T1000 (cell line): ENCODE results near the gene LRRC42.

Experiments
- DNase-seq: peaks from one replicate; lab custom pipeline; 2025; ENCODE audit warnings: mixed read lengths; lab: John Stamatoyannopoulos, UW

The LRRC42 gene

DNA sequence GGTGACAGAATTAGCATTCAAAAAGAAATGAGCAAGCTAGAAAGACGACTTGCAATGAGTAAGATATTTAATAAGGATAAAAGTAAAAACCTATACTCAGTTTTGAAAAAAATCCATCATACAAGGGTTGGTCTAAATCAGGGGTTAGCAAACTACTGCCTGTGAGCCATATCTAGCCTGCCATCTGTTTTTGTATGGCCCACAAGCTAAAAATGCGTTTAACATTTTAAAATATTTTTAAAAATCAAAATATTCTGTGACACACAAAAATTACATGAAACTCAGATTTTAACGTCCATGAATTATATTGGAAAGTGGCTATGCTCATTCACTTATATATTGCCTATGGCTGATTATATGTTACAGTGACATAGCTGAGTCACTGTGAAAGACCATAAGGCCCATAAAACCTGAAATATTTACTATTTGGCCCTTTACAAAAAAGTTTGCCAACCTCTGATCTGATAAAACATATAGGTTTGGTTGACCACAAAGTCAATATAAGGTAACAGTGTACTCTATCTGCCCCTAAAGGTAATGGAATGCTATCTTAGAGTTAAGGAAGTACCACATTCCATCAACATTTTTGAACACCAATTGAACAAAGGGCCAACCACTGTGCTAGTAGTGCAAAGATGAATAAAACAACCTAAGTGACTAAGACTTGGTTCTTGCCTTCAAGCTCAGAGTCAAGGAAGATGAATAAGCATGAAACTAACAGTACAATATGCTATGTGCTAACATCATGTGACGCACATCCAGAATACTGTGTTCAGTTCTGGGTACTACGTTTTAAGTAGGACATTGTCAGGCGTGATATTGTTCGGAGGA, 3.8 kb upstream of the LRRC42 start:
- DNase-seq: no peak

DNA sequence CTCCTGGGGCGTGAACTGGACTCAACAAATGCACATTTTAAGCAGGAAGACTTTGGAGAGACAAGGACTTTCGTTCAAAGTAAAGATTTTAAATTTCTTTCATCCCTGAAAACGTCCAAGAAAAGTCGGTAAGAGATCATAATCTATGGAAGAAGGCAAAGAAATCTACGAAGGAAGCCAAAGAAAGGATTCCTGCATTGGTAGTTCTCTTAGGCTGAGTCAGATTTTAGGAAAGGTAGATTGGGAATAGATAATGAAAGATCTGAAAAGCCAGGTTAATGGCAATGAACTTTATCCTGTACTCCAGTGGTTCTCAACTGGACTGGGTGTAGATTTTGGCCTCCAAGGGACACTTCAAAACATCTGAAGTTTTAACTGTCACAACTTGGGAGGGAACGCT, 3.1 kb upstream of the LRRC42 start:
- DNase-seq: no peak

DNA sequence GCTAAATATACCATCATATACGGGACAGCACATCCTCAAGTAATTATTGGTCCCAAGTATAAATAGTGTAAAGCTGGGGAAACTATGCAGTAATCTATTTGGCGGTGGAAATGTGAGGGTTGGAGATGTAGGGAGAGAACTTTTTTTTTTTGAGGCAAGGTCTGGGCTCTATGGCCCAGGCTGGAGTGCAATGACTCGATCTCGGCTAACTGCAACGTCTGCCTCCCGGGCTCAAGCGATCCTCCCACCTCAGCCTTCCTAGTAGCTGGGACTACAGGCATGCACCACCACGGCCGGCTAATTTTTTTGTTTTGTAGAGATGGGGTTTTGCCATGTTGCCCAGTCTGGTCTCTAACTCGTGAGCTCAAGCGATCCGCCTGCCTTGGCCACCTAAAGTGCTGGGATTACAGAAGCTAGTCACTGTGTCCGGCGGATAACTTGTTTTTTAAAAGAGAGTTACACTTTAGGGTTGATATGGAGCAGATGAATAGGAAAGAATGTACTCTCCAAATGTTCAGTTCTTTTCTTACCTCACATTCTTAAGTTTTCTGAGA, 2.6 kb upstream of the LRRC42 start:
- no peak for DNase-seq

DNA sequence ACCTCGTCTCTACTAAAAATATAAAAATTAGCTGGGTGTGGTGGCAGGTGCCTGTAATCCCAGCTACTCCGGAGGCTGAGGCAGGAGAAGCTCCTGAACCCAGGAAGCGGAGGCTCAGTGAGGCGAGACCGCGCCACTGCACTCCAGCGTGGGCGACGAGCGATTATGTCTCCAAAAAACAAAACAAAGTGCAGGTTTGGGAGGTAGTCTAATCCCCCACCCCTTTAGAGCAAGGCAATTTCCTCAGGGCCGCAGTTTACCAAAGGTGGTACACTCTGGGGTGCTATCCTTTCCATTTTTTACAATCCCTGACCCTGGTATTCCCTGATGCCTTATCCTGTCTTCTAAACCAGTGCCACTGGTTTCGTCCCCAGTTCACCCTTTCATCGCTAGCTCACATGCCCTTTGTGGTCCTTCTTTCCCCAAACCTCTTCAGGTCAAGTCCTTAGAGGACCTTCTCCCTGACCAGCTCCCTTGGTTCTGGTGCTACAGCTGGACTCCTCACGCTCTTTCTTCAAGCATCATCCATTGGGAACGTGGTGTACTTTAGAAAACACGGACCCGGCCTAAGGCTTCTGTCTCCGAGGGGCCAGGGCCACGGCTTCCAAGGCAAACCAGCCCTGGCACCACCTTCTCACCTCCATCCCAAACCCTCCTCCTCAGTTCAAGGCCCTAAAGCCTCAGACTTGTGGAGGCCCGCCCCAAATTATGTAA, 1.5 kb upstream of the LRRC42 start:
- DNase-seq: no peak

DNA sequence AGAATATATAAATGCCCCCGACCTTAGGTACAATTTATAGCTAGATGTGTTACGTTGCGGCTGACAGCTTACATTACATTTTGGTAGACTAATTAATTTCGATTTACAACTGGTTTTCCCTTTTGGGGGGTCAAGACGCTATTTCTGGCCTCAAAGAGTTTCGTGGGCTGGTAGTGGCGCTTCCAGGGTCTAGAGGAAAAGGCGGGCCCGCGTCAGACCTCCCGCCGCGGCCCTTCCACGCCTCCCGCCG, 1.0 kb upstream of the LRRC42 start:
- no peak for DNase-seq

DNA sequence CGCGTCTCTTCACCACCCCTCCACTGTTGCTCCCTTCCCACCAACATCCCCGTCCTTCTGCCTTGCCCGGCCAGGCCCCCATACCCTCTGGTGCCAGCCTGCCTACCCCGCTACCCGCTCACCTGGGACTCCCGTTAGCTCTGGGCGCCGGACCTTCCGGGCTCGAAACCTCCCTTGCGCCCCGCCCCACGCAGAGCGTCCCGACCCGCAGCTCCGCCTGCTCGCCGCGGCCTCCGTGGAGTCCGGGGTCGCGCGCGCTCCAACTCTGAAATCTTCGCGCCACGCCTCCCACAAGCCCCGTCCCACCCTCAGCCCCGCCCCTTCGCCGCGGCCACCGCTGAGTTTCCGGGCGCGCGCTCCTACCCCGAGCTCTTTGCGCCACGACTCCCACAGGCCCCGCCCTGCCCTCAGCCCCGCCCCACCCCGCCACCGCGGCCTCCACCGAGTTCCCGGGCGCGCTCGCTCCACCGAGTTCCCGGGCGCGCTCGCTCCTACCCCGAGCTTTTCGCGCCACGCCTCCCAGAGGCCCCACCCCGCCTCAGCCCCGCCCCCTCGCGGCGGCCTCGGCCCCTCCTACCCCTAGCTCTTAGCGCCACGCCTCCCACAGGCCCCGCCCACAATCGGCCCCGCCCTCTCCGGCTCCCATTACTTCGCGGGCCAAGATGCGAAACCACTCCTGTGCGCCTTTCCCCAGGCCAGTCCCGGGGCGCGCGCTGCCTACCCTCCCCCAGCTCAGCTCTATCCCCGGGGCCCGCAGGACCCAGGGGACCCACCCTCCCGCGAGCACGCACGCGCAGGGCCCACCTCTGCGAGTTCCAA, 508 bp upstream of the LRRC42 start, which contains the start of gene IFT25:
TSS of gene IFT25 (minus strand) at position 267 of the 819 bp plus-strand sequence. CDS start 5,617 bp downstream, outside the sequence.
- peak; percentile 98 for DNase-seq

DNA sequence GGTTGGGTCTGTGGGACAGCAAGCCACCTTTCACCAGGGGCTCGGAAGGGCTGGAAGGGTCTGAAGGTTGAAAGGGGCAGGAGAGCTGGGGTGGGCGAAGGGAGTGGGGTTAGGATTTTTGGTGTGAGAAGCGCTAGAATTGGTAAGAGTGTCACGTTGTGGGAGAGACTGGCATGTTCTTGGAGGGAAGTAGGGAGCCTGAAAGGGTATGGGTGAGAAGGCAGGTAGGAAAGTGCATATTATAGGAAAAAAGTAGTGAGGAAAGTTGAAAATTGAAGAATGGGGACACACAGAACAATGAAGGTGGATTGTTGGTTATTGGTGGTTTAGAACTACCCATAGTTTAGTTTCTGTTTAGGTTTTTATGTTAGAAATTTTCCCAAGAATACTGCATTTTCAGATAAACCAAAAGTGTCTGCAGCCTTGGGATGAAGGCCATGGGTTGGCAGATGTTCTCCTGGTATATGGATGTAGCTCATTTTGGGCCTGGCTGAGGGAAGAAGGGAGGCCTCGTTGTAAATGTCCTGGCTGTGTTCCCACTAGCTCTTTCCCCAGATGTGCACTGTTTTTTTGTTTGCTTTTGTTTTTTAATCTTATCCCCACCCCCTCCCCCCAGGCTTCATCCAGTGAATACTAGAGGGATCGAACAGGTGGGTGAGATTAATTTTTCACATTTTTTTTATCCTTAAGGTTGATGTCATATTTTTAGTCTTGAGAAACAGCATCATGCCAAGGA, 1.2 kb downstream of the LRRC42 start:
- no peak for DNase-seq

DNA sequence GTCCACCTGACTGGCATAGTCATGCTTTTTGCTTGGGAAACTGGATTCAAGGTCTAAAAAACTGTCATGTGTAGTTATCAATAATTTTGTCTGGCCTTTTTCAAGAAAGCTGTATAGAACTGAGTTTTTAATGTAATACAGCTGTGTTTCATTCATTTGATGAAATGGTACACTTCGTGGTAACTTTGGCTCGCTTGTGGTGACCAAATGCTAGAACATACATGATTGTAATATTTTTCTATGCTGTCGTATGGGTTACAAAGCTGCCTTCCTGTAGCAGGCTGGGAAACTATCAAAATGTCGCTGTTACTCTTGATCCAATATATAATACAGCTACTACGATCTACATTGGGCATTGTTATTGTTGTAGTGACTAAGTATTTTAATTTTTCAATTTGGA, 2.1 kb downstream of the LRRC42 start:
- DNase-seq: no peak

DNA sequence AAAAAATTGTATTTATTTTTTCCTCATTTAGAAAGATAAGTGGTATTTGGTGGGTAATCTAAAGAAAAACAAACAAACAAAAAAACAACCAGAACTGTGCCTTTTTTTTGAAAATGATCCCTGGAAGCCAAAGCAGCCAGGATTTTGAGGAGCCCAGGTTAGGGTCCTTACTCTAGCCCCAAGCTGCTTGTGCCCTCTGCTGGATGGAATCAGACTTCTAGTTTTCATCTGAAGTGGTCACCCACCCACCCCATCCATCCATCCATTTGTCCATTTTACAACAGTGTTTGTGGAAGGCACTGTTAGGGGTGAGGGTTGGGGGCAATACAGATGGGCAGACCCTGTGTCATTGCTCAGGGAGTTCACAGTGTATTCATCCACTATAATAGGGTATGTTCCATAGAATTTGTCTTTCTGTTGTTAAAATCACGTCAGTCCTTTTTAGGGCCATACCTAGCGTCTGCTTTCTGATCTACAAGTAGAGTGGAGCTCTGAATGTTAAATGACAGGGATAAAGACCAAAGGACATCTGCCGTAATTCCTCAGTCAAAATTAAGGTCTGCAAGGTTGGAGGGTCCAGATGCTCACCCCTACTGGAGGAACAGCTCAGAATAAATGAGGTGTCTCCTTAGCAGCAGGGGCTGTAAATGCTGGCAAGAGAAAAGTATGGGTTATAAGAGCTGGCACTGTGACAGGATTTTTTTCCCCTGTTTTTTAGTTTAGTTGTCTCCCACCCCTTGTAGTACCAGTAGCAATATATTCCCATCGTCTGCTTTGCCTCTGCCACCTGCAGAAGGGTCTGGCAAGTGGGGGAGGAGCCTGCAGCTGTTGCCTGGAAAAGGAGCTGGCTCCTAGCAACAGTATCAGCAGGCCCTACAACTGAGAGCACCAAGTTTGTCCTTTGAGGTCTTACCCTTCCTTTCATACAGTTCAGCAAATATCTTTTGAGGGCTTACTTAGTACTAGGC, 3.2 kb downstream of the LRRC42 start:
- no peak for DNase-seq

DNA sequence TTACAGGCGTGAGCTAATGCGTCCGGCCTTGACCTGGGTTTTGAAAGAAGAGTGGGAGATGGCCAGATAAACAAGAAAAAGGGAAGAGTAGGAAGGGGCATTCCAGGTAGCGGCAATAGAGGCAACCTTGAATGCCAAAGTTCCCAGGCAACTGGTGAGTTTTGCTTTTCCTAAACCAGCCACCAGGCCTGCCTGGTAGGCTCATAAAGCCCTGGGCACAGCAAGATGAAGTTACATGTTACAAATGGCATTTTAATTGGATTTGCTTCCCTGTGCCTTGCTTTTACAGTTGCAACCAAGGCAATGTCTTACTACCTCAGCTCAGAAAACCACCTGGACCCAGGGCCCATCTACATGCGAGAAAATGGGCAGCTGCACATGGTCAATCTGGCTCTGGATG, 5.5 kb downstream of the LRRC42 start:
- no peak for DNase-seq

DNA sequence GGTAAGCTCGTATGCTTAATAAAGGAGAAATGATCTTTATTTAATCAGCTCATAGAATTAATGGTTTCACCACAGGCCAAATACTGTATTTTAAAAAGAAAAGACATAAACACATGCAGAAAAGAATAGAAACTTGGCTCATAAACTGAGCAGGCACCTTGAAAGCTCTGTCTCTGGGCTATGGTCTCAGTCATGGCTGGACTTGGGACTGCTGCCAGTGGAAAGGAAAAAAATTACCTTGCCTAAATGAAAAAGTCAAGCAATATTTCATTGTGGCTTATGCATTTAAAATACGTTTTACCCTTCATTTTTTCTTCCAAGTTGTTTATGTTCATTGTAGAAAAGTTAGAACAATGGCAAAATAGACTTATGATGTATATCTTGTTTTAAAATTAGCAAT, 8.0 kb downstream of the LRRC42 start:
- DNase-seq: no peak

DNA sequence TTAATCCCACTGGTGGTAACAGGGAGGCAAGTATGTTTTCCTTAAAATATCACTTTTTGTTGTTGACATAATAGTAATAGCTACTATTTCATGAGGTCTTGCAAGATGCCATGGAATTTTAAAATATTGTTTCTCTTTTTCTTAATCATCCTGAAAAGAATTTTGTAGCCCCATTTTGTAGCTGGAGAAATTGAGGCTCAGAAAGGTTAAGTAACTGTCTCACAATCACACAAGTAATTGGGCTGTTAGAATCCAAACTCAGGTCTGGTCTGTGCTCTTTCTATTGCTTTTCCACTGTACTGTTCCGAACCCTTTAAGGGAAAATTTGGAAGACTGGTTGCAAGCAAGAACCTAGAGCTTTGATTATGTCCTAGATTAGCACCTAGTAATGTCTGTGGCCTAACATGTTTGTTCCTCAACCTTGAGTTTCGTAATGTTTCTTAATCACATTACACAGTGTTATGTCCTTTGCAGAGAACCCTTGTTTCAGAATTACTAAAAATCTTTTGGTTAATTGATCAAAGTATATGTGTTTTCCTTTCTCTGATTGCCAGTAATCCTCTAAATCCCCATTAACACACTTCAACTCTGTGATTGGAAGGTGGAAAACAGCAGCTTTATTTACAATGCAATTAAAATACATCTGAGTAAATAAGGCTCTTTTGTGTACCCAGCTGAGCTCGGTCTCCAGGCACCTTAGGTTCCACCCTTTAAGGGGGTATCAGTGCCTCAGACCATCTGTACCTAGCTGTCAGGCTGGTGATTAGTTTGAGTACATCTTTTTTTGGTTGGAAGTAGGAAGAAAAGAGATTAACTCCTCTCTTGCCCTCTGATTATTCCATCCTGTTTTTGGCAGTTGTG, 10.4 kb downstream of the LRRC42 start:
- DNase-seq: no peak

DNA sequence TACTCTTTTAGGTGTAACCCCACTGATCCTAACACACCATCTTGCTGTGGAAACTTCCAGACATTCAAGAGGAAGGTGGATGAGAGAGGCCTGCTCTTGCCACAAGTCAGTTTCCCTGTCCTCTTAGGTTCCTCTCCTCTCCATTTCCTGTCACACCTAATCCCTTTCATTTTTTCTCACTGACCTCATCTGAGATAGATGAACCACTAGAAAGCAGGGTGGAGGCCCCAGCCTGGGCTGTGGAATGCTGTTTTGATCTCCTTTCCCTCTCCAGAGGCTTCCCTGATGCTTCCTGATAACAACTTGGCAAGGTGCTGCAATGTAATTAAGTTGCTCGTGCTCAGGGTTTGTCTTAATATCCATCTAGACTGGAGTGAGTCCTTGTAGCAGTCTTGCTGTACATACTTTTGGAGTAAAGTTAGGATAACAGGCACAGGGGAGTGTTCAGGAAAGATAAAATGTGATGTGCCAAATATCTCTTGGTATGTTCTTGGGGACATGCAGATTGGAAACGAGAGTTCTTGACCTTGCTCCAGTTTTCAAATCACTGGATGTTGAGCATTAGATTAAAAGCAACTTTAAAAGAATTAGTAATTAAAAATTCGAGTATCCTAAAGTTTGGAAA, 11.2 kb downstream of the LRRC42 start:
- no peak for DNase-seq

DNA sequence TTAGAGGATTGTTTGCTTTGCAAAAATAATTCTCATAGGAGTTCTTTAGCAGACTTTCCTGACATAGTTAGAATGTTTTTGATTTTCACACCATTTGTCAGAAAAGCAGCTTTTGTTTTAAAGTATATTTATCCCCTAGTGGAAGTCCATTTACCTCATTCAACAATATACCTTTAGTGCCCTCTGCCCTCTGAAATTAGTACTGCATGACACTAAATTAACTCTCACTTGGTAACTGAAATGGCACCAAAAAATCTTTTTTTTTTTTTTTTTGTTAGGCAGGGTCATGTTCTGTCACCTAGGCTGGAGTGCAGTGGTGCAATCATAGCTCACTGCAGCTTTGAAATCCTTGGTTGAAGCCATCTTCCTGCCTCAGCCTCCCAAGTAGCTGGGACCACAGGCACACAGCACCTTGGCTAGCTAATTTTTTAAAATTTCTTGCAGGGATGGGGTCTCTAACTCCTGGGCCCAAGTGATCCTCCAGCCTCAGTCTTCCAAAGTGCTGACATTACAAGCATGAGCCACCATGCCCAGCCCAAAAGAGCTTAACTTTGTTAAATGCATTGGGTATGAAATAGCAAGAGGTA, 13.6 kb downstream of the LRRC42 start:
- DNase-seq: no peak

DNA sequence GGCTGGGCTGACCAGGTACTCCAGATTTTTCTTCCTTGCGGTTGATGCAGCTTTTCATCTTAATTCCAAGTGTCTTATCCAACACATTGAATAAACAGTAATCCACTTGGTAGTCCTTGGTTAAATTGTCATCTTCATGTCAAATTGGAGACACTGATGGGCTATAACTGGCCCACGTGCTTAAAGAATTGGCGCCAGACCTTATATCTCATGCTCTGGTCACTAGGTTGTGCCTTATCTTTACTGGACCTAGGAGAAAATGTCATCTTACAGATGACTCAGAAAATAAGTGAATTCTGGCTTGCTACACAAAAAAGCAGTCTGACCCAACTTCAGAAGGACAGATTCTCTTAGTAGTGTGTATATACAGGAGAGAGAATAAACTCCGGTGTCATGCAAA, 16.2 kb downstream of the LRRC42 start:
- no peak for DNase-seq

DNA sequence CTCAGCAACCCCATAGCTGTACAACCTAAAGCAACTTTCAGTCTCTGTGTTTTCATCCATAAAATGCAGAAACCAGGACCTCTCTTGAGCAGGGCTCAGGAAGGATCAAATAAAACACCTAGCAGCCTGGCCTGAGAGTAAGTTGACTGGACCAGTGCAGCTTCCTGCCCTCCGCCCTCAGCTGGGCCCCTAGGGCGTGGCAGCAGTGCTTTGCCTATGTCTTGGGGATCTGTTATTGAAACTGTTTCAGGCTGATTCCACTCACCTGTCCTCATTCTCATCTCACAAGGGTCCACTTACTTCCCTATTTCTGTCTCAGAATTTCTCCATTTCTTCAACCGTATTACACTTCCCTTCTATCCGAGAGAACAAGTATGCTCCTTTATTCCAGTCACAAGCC, 17.3 kb downstream of the LRRC42 start:
- DNase-seq: no peak

DNA sequence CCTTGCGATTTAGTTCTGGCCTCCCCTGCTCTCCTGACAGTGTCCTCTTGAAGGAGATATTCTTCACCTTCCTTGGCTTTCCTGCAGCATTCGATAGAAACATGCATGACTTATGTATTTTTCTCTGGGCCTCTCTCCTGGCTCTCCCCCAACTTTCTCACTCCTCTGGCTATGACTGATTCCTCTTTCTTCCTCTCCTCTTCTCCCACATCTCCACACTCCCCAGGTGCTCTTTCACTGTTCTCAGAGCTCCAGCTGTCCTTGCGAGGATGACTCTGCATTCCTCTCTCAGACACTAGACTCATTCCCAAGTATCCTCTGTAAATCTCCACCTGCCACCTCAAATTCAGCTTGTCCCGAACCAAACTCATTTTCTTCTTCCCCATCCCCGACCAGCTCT, 18.0 kb downstream of the LRRC42 start:
- DNase-seq: no peak

DNA sequence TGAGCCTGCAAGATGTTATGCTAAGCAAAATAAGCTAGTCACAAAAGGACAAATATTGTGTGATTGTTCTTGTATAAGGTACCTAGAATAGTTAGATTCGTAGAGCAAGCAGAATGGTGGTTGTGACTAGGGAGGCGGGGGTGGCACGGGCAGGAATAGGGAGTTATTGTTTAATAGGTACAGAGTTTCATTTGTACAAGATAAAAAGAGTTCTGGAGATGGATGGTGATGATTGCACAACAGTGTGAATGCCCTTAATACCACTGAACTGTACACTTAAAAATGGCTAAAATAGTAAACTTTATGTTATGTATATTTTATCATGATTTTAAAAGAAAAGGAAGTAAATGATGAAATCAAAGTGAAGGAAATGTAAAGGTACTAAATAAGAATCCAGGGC, 20.6 kb downstream of the LRRC42 start:
- no peak for DNase-seq
